Hepatocyte (in vitro differentiated cells): Measurements from ENCODE around the gene GRP.

Experiments used
- EZH2phosphoT487 ChIP-seq: fragments of 200-600 bp; sonication (generic); IDR thresholded peaks from one replicate; pipeline ENCODE4 v1.6.1; 2018; ENCODE audit warnings: antibody characterized with exemption, mild to moderate bottlenecking, low read depth, moderate library complexity; ENCODE audit not compliant: unreplicated experiment, severe bottlenecking
- TF ChIP-seq, protein P1 (sequence below): fragments of 200-600 bp; sonication (generic); IDR thresholded peaks from 2 replicates; pipeline ENCODE4 v1.5.1; 2016; ENCODE audit warnings: antibody characterized with exemption, mild to moderate bottlenecking; ENCODE audit not compliant: poor library complexity

DNA sequence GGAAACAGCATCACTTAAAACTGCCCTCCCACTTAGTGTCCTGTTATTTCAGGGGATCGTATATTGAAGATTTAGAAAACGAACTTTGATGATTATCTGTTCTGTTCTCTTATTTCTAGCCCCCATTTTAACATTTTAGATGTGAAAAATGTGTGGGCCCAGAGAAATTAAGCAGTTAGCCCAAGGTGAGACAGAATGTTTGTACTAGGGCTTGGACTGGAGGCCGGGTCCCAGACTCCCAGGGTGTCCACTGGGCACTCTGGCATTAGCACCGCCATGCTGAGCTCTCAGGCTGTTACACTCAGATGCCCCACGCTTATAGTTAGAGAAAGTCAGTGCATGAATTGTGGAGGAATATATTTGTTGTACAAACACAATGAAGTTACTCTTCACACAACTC, 58.8 kb downstream of the GRP start:
- TF ChIP-seq, protein P1, sequence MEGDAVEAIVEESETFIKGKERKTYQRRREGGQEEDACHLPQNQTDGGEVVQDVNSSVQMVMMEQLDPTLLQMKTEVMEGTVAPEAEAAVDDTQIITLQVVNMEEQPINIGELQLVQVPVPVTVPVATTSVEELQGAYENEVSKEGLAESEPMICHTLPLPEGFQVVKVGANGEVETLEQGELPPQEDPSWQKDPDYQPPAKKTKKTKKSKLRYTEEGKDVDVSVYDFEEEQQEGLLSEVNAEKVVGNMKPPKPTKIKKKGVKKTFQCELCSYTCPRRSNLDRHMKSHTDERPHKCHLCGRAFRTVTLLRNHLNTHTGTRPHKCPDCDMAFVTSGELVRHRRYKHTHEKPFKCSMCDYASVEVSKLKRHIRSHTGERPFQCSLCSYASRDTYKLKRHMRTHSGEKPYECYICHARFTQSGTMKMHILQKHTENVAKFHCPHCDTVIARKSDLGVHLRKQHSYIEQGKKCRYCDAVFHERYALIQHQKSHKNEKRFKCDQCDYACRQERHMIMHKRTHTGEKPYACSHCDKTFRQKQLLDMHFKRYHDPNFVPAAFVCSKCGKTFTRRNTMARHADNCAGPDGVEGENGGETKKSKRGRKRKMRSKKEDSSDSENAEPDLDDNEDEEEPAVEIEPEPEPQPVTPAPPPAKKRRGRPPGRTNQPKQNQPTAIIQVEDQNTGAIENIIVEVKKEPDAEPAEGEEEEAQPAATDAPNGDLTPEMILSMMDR = no peak
- no peak for TF ChIP-seq EZH2phosphoT487
